ENCODE results near the gene AK6. TPM values are rescaled to one million over a fixed set of nuclear protein-coding genes. Genes with fewer than 3 reads are reported as not detected.

The AK6 gene
- total and polyA plus RNA-seq, 10 of the 15 experiments (the other 5 are each of a cell fraction or from before 2014, with no cell fraction given): 45.2 to 446 (median 86.6) TPM

- no peak overlapping the region for H3K9ac ChIP-seq (ENCODE audit: control insufficient read depth, insufficient read depth, low read length)
- no peak overlapping the region for H3K4me3 ChIP-seq
- in situ Hi-C loops (cut with MboI) (no loop called here), intact Hi-C loops (cut with micrococcal nuclease; ENCODE audit: unreplicated experiment) (loop anchor here (10.0 kb wide), 2 partner anchors 56 to 116 kb away; partner anchors contain the start of gene OCLN)
- H3K4me2 ChIP-seq (ENCODE audit: control insufficient read depth, insufficient read depth): no peak overlapping the region
- no peak for ATAC-seq
- peaks cover 12% of the 10 kb centered on the region for H3K4me1 ChIP-seq (ENCODE audit: control insufficient read depth, insufficient read depth, low read length)
- no TSS peak for BruUV-seq (replicated peaks)
- ChIA-PET SMC1A (ENCODE audit: uncharacterized antibody, unreplicated experiment) (interaction anchor here (1.1 to 1.5 kb wide), 2 partner anchors 10 to 17 kb away, joined by 3 to 5 read pairs; no protein-coding TSS in a partner anchor), RAD21 (ENCODE audit: unreplicated experiment) (no interaction called here), POLR2A (no interaction called here), CTCF (no interaction called here)
- no peaks in the 10 kb centered on the region for H3K27me3 ChIP-seq (replicated peaks in 1 of 2; ENCODE audit: control insufficient read depth in 2 of 2, insufficient read depth in 2 of 2, low read length in 1 of 2)
- no peak overlapping the region for H2AFZ ChIP-seq (ENCODE audit: control insufficient read depth, low read depth, low read length)
- no peak for FAIRE-seq
- no peak overlapping the region for H3K27ac ChIP-seq (ENCODE audit: control insufficient read depth, insufficient read depth)
- H3K9me3 ChIP-seq (replicated peaks; ENCODE audit: control insufficient read depth, insufficient read depth, low read length): no peaks in the 10 kb centered on the region
- H4K20me1 ChIP-seq (ENCODE audit: control insufficient read depth, insufficient read depth): no peaks in the 10 kb centered on the region
- DNase-seq (ENCODE audit: low read depth, low spot score): no peak
- TF ChIP-seq SRF (IDR thresholded peaks at IDR 0.05; ENCODE audit: low read depth in 2 of 2, low read length in 2 of 2) (no peak), STAT1 (conservative IDR thresholded peaks at IDR 0.05) (no peak), NR2F1 (conservative IDR thresholded peaks at IDR 0.05) (no peak), ZNF24 (IDR thresholded peaks at IDR 0.05) (no peak), ATF2 (IDR thresholded peaks at IDR 0.05; ENCODE audit: low read length) (no peak), ZSCAN29 (IDR thresholded peaks at IDR 0.05) (no peak), IRF4 (IDR thresholded peaks at IDR 0.05; ENCODE audit: low read depth, low read length) (no peak), NR2C2 (IDR thresholded peaks at IDR 0.05; ENCODE audit: borderline replicate concordance, control insufficient read depth, insufficient read length, low read depth) (no peak), EGR1 (IDR thresholded peaks at IDR 0.05; ENCODE audit: borderline replicate concordance in 1 of 2, low read depth in 2 of 2, low read length in 2 of 2) (no peak), POLR2AphosphoS2 (IDR thresholded peaks at IDR 0.05; ENCODE audit: low read depth, low read length) (no peak), RELB (IDR thresholded peaks at IDR 0.05; ENCODE audit: low read depth) (no peak), POLR2AphosphoS5 (IDR thresholded peaks at IDR 0.05; ENCODE audit: low read length) (no peak), JUND (IDR thresholded peaks at IDR 0.05; ENCODE audit: low read depth, low read length) (no peak), YBX1 (IDR thresholded peaks at IDR 0.05) (no peak), DPF2 (IDR thresholded peaks at IDR 0.05) (no peak), ESRRA (IDR thresholded peaks at IDR 0.05; ENCODE audit: low read length) (no peak)
- TF ChIP-seq, protein P1, sequence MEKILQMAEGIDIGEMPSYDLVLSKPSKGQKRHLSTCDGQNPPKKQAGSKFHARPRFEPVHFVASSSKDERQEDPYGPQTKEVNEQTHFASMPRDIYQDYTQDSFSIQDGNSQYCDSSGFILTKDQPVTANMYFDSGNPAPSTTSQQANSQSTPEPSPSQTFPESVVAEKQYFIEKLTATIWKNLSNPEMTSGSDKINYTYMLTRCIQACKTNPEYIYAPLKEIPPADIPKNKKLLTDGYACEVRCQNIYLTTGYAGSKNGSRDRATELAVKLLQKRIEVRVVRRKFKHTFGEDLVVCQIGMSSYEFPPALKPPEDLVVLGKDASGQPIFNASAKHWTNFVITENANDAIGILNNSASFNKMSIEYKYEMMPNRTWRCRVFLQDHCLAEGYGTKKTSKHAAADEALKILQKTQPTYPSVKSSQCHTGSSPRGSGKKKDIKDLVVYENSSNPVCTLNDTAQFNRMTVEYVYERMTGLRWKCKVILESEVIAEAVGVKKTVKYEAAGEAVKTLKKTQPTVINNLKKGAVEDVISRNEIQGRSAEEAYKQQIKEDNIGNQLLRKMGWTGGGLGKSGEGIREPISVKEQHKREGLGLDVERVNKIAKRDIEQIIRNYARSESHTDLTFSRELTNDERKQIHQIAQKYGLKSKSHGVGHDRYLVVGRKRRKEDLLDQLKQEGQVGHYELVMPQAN (conservative IDR thresholded peaks at IDR 0.05): no peak
- H3K79me2 ChIP-seq (ENCODE audit: control insufficient read depth, insufficient read depth, low read length): peaks cover 18% of the 10 kb centered on the region
- H3K36me3 ChIP-seq (ENCODE audit: control insufficient read depth in 2 of 2, insufficient read depth in 2 of 2, low read length in 1 of 2): peaks cover 4 to 17% of the 10 kb centered on the region in 2 experiments; a peak in 3 of 4 replicates
Measured at GRCh38 chr5:69378376-69378775, 9.1 kb upstream of the AK6 start.

Measured in GM12878 (cell line).